ENCODE data around the gene PCDH17. TPM values are rescaled to one million over a fixed set of nuclear protein-coding genes. Genes with fewer than 3 reads are reported as not detected.

Gene PCDH17
- total and polyA plus RNA-seq, 4 donors: 0.59 to 8.8 (median 0.98) TPM

DNA sequence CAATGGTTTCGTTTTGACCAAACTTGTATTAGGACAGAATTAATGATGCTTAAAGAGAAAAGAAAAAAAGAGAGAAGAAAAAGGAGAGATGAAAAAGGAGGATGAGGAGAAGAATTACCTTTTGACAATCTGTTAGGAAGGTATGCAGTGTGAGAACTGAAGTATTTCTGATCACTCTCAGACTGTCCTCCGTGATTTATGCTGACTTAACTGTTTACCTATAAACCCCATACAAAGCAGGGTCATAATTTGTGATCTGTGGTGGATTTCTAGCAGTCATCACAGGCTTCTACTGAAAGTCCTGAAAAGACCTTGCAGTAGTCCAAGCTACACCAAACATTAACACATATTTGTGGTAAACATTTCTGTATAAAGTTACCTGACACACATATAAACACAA lies 93.9 kb downstream of the PCDH17 start:
- H3K36me3 ChIP-seq (ENCODE audit: control insufficient read depth in 4 of 4, insufficient read depth in 3 of 4, low read depth in 1 of 4, low read length in 3 of 4): no peaks in the 10 kb centered on the region
- no peak overlapping the region for H3K9ac ChIP-seq (ENCODE audit: low read depth in 1 of 2, low read length in 2 of 2)
- H3K27ac ChIP-seq (ENCODE audit: low read depth in 1 of 2, low read length in 2 of 2): no peak overlapping the region
- no peaks in the 10 kb centered on the region for H3K27me3 ChIP-seq (ENCODE audit: control insufficient read depth in 4 of 4, insufficient read depth in 4 of 4, low read length in 3 of 4)
- TF ChIP-seq, protein P1, sequence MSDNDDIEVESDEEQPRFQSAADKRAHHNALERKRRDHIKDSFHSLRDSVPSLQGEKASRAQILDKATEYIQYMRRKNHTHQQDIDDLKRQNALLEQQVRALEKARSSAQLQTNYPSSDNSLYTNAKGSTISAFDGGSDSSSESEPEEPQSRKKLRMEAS (IDR thresholded peaks at IDR 0.05): no peak
- TF ChIP-seq FOXA1 (IDR thresholded peaks at IDR 0.05): no peak
- H3K4me1 ChIP-seq (ENCODE audit: control insufficient read depth in 4 of 4, insufficient read depth in 4 of 4, low read length in 3 of 4): no peaks in the 10 kb centered on the region
- DNase-seq (ENCODE audit: low spot score): no peak
- H3K9me3 ChIP-seq (ENCODE audit: control insufficient read depth in 4 of 4, low read length in 3 of 4): no peaks in the 10 kb centered on the region
- 73% methylated on average over 2 of the region's 2 CpGs for WGBS
- H3K4me3 ChIP-seq (ENCODE audit: low read depth in 1 of 3, low read length in 3 of 3): no peak overlapping the region

DNA sequence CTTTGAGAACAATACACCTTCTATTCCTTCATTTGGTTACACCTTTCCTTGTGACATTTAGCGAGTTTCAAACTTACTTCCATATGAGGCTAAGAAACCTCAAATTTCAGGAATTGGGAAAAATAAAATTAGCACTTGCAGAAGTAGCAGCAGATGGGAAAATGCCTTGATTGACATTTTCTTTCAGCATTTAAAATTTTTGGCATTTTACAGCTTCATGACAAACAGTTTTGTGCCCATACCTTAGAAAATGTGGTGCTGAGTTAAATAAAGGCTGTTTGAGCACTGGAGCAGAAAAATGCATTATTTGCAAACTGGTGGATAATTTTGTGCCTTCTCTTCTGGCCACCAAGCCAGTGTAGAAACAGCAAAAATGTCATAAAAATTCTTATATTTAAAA lies 95.4 kb downstream of the PCDH17 start:
- 78% methylated on average over 1 of the region's 1 CpG for WGBS
- Histone ChIP-seq H3K36me3 (ENCODE audit: control insufficient read depth in 4 of 4, insufficient read depth in 3 of 4, low read depth in 1 of 4, low read length in 3 of 4) (no peaks in the 10 kb centered on the region), H3K4me1 (ENCODE audit: control insufficient read depth in 4 of 4, insufficient read depth in 4 of 4, low read length in 3 of 4) (no peaks in the 10 kb centered on the region)

More for the DNA sequence above, 95.4 kb downstream of the PCDH17 start:
- Histone ChIP-seq H3K27me3 (ENCODE audit: control insufficient read depth in 4 of 4, insufficient read depth in 4 of 4, low read length in 3 of 4) (no peaks in the 10 kb centered on the region), H3K9ac (ENCODE audit: low read depth in 1 of 2, low read length in 2 of 2) (no peak overlapping the region), H3K4me3 (ENCODE audit: low read depth in 1 of 3, low read length in 3 of 3) (no peak overlapping the region), H3K27ac (ENCODE audit: low read depth in 1 of 2, low read length in 2 of 2) (no peak overlapping the region), H3K9me3 (ENCODE audit: control insufficient read depth in 4 of 4, low read length in 3 of 4) (no peaks in the 10 kb centered on the region)
- no peak for TF ChIP-seq YY1 (IDR thresholded peaks at IDR 0.05)
- TF ChIP-seq EGR1 (IDR thresholded peaks at IDR 0.05; ENCODE audit: low read depth in 2 of 2): no peak
- no peak for TF ChIP-seq NR2F2 (IDR thresholded peaks at IDR 0.05)
- TF ChIP-seq SP1 (IDR thresholded peaks at IDR 0.05): no peak
- no peak for TF ChIP-seq JUND (IDR thresholded peaks at IDR 0.05)
- no peak for TF ChIP-seq RAD21 (IDR thresholded peaks at IDR 0.05)
- TF ChIP-seq, protein P2, sequence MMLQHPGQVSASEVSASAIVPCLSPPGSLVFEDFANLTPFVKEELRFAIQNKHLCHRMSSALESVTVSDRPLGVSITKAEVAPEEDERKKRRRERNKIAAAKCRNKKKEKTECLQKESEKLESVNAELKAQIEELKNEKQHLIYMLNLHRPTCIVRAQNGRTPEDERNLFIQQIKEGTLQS (IDR thresholded peaks at IDR 0.05): no peak
- TF ChIP-seq, protein P3, sequence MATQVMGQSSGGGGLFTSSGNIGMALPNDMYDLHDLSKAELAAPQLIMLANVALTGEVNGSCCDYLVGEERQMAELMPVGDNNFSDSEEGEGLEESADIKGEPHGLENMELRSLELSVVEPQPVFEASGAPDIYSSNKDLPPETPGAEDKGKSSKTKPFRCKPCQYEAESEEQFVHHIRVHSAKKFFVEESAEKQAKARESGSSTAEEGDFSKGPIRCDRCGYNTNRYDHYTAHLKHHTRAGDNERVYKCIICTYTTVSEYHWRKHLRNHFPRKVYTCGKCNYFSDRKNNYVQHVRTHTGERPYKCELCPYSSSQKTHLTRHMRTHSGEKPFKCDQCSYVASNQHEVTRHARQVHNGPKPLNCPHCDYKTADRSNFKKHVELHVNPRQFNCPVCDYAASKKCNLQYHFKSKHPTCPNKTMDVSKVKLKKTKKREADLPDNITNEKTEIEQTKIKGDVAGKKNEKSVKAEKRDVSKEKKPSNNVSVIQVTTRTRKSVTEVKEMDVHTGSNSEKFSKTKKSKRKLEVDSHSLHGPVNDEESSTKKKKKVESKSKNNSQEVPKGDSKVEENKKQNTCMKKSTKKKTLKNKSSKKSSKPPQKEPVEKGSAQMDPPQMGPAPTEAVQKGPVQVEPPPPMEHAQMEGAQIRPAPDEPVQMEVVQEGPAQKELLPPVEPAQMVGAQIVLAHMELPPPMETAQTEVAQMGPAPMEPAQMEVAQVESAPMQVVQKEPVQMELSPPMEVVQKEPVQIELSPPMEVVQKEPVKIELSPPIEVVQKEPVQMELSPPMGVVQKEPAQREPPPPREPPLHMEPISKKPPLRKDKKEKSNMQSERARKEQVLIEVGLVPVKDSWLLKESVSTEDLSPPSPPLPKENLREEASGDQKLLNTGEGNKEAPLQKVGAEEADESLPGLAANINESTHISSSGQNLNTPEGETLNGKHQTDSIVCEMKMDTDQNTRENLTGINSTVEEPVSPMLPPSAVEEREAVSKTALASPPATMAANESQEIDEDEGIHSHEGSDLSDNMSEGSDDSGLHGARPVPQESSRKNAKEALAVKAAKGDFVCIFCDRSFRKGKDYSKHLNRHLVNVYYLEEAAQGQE (IDR thresholded peaks at IDR 0.05): no peak
- no peak for TF ChIP-seq FOXA2 (IDR thresholded peaks at IDR 0.05)
- TF ChIP-seq FOXA1 (IDR thresholded peaks at IDR 0.05): no peak
- TF ChIP-seq, protein P4, sequence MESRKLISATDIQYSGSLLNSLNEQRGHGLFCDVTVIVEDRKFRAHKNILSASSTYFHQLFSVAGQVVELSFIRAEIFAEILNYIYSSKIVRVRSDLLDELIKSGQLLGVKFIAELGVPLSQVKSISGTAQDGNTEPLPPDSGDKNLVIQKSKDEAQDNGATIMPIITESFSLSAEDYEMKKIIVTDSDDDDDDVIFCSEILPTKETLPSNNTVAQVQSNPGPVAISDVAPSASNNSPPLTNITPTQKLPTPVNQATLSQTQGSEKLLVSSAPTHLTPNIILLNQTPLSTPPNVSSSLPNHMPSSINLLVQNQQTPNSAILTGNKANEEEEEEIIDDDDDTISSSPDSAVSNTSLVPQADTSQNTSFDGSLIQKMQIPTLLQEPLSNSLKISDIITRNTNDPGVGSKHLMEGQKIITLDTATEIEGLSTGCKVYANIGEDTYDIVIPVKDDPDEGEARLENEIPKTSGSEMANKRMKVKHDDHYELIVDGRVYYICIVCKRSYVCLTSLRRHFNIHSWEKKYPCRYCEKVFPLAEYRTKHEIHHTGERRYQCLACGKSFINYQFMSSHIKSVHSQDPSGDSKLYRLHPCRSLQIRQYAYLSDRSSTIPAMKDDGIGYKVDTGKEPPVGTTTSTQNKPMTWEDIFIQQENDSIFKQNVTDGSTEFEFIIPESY (IDR thresholded peaks at IDR 0.05): no peak
- no peak for TF ChIP-seq HNF4A (conservative IDR thresholded peaks at IDR 0.05)
- TF ChIP-seq, protein P5, sequence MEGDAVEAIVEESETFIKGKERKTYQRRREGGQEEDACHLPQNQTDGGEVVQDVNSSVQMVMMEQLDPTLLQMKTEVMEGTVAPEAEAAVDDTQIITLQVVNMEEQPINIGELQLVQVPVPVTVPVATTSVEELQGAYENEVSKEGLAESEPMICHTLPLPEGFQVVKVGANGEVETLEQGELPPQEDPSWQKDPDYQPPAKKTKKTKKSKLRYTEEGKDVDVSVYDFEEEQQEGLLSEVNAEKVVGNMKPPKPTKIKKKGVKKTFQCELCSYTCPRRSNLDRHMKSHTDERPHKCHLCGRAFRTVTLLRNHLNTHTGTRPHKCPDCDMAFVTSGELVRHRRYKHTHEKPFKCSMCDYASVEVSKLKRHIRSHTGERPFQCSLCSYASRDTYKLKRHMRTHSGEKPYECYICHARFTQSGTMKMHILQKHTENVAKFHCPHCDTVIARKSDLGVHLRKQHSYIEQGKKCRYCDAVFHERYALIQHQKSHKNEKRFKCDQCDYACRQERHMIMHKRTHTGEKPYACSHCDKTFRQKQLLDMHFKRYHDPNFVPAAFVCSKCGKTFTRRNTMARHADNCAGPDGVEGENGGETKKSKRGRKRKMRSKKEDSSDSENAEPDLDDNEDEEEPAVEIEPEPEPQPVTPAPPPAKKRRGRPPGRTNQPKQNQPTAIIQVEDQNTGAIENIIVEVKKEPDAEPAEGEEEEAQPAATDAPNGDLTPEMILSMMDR (IDR thresholded peaks at IDR 0.05; ENCODE audit: low read depth, low read length, missing input control): no peak
- no peak for TF ChIP-seq TAF1 (conservative IDR thresholded peaks at IDR 0.05)
- no peak for TF ChIP-seq RXRA (IDR thresholded peaks at IDR 0.05)
- no peak for TF ChIP-seq GABPA (IDR thresholded peaks at IDR 0.05 in 1 of 2, conservative IDR thresholded peaks at IDR 0.05 in 1 of 2)
- no peak for TF ChIP-seq HNF4G (IDR thresholded peaks at IDR 0.05)
- TF ChIP-seq, protein P1 (IDR thresholded peaks at IDR 0.05): no peak
- no peak for DNase-seq (ENCODE audit: low spot score)
